ENCODE measurements around the gene ACAD9.
A peak's percentile ranks its signal among the peaks of the same experiment; 100 is the strongest.
"Not testable (repeated sequence)": the region's sequence is repeated elsewhere in the genome, so short reads cannot be mapped to it uniquely, and the experiment has no call there.

Gene ACAD9

DNA sequence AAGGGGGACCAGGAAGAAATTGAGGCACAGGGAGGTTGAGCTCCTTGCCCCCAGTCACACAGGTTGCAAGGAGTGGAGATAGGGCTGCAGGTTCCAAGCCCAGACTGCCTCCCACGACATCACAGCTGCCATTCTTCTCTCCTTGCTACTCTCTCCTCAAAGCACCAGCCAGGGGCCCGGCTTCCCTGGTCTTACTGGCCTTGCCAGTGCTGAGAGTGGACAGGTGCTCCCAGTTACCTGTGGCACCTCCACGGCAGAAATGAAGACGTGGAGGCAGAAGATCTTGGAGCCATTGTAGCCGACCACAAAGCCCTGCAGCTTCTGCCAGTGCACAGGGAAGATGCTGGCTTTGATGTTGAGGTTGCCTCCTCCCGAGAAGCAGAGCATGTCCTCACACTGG lies 17.9 kb upstream of the ACAD9 start:
- no peak for DNase-seq (ENCODE audit: low spot score)

- peak; percentile 25 for DNase-seq (ENCODE audit: low spot score)
Observed at GRCh38 chr3:128863560-128863959, 15.9 kb upstream of the ACAD9 start.

- DNase-seq (ENCODE audit: low spot score), result no peak
Observed at GRCh38 chr3:128864351-128864811, 15.0 kb upstream of the ACAD9 start.

DNA sequence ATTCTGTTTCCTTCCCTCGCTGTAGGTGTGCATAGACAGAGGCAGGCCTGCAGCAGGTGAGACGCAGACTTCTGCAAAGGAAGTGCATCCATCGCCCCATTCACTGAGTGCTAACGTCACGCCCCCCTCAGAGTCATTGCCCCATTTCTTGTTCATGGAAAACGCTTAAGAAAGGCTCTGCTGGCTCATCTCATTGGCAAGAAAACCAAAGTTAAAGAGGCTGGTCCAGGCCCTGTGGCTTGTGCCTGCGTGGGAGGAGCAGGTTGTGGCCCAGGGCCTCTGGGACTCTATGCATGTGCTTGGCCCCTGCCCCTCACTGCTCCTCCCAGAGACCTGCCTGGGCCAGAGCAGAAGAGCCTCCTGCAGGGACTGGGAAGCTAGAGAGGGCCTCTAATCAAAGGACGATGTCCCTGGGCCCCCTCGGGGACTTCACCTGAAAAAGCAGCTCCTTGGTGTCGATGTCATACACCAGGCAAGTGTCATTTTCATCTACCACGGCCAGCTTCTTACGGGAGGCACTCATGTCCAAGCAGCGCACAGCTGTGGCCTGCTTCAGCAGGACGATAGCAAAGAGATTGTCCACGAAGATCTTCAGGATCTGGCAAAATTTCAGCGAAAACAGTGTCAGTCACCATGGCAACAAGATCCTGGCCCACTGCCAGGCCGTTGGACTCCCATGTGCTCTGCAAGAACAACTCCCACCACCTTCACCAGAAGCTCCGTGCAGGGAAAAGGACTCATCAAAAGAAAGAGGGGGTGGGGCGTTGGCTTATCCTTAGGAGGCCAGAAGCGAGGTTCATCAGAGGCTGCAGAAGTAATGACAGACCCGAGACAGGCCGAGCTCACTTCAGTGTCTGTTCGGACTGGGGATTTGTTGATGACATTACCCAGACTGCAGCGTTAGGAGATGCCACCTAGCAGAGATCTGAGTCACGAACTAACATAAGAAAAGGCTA lies 14.3 kb upstream of the ACAD9 start:
- not testable (repeated sequence) for DNase-seq (ENCODE audit: low spot score)

- DNase-seq (ENCODE audit: low spot score), result no peak
Observed at GRCh38 chr3:128867200-128868125, 12.0 kb upstream of the ACAD9 start.

DNA sequence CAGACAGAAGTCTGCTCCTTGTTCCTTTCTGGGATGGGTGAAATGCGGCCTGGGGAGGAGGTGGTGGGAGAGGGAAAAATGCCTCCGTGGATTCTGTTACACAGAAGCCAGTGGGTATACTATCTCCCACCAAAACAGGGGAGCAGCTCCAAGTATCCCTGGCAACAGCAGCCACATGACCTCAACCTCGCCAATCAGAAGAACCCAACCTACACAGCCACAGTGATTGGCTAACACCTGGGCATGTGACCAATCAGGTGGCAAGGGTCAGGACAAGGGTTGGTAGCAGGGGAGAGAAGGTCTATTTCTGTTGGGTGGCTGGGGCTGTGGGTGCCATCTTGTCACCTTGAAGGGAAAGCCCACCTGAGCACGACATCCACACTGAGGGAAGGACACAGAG lies 9.1 kb upstream of the ACAD9 start:
- DNase-seq (ENCODE audit: low spot score), result no peak

DNA sequence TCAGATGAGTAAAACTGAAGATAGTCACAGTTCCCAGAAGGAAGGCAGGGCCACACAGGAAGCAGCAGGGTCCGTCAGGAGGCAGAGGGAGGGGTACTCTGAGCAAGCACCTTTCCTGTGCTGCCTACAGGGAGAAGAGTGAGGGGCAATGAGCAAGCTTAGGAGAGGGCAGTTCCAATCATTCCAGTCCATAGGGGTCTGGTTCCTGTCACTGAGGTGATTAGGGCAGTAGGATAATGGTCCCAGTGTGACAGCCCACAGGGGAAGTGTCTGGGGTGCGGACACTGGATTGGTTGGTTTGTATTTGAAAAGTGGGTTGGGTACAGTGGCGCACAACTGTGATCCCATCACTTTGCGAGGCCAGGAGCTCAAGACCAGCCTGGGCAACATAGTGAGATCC lies 7.1 kb upstream of the ACAD9 start:
- DNase-seq (ENCODE audit: low spot score), result no peak

DNA sequence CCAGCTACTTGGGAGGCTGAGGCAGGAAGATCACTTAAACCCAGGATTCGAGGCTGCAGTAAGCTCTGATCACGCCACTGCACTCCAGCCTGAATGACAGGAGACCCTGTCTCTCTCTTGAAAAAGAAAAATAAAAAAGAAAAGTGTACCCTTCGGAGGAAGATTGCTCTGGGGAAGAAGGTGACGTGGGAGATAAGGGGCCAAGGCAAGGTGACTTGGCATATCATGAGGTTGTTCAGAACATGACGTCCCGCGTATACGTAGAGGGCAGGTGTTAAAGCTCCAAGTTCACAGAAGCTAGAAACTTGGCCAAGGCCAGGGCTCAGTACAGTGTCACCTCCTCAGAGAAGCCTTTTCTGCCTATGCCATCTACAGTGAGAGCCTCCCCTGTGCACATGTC lies 6.7 kb upstream of the ACAD9 start:
- no peak for DNase-seq (ENCODE audit: low spot score)

DNA sequence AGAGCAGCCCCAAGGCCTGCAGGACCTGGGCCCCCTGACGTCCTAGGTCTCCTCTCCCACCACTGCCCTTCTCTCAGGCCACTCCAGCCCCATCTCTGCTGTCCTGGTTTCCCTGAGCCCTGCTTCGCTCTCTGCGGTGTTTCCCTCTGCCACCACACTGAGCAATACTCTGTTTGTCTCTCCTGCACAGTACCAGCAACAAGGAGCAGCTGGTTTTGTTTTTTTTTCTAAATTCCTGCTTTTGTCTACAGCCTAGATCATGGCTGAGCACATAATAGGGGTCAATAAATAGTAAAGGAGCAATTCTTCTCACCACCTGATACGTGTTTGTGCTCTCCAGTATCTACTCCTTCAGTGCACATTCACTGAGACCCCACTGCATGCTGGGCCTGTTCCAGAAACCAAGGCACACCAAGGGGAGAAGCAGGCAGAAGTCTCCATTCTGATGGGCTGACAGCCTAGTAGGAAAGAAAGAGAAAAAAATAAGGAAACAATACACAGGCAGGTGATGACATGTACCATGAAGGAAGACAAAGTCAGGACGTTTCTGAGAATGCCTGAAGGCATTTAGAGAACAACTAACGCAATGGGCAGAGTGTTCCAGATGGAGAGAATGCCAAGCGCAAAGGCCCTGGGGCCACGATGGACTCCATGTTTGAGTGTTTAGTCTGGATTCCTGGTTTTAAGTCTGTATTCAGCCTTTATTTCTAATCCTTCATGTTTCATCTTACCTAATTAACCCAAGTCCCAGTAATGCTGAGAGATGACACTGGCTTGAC lies 6.0 kb upstream of the ACAD9 start:
- no peak for DNase-seq (ENCODE audit: low spot score)

GRCh38 chr3:128874481-128875180 lies 4.8 kb upstream of the ACAD9 start:
- DNase-seq (ENCODE audit: low spot score), result no peak

DNA sequence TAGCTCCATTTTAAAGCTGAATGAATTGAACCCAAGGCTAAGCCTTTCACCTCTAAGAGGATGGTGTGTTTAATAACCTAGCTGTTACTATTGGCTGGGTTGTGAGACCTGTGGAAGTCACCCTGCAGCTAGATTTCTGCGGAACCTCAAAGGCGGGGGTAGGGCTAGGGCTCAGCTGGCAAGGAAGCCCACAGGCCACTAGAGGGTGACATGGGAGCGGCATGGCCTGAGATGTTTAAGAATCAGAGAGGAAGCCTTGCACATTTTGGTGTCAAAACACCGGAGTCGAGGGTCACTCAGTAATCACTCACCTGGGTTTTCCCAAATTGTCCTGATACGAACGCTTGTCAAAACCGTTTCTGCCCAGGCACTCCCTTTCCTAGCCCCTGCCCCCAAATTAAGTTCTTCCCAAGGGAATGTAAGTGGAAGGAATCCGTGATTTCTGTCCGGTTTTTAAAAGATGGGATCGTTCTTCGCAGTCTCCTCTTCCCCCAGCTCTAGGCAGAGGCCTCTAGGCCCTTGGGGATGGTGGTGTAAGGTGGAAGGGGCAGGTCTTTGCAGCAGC lies 3.8 kb upstream of the ACAD9 start:
- DNase-seq (ENCODE audit: low spot score), result peak; percentile 69

GRCh38 chr3:128878011-128878457 lies 1.4 kb upstream of the ACAD9 start:
- DNase-seq (ENCODE audit: low spot score), result no peak

- DNase-seq (ENCODE audit: low spot score), result no peak
Observed at GRCh38 chr3:128878556-128879124, 780 bp upstream of the ACAD9 start.

DNA sequence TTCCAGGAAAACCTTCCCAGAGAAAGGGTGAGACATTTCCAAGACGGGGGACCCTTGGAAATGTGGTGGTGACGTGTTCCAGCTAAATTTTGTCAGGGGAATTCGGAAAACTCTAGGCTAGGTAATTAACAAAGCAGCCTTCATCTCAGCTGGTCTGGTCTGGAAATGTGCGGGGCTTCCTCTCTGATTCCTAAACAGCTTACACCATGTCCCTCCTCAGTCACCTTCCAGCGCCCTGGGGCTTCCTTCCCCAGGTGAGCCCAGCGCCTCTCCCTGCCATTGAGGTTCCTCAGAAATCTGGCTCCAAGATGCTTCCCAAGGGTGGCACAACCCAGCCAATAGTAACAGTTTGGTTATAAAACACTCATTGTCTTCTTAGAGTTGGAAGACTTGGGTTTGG lies 571 bp downstream of the ACAD9 start:
- no peak for DNase-seq (ENCODE audit: low spot score)

DNA sequence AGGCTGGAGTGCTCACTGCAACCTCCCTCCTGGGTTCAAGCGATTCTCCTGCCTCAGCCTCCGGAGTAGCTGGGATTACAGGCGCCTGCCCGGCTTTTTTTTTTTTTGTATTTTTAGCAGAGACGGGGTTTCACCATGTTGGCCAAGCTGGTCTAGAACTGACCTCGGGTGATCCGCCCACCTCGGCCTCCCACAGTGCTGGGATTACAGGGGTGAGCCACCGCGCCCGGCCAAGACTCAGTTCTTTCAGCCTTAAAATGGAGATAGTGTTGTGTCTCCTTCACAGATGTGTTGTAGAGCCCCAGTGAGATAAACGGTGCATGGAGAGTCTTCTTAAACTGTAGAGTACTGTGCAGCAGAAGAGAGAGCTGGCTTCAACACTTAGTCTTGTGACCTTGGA lies 1.0 kb downstream of the ACAD9 start:
- not testable (repeated sequence) for DNase-seq (ENCODE audit: low spot score)

DNA sequence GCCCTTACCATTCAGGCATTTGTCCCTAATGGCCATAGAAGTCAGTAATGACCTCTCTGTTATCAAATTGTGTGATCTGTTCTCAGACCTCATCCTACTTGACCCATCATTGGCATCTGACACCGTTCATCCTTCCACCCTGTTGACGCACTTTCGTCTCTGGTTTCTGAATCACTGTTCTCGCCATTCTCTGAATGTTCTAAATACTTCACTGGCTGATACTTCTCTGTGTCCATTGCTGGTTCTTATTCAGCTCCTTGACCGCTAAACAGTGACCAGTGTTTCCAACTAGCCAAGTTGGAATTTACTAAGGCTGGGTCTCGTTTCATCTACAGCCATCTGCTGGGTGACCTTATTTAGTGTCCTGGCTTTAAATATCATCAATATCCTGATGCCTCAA lies 2.2 kb downstream of the ACAD9 start:
- no peak for DNase-seq (ENCODE audit: low spot score)

DNA sequence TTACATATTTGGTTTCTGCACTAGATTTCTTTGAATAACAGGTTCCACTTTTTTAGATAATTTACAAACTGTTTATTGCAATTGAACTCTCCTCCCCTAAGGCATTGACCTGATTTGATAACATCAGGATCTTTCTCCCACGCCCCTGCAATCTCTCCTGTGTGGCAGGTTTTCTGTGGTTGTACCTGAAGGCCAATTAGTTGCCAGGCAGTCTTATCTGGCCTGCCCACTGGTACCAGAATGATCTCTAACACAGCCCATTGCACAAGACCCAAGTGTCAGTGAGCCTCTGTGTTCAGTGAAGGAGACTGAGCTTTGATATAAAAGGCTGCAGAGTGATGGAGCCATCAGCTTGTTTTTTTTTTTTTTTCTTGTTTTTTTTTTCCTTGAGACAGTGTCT lies 3.3 kb downstream of the ACAD9 start:
- no peak for DNase-seq (ENCODE audit: low spot score)

DNA sequence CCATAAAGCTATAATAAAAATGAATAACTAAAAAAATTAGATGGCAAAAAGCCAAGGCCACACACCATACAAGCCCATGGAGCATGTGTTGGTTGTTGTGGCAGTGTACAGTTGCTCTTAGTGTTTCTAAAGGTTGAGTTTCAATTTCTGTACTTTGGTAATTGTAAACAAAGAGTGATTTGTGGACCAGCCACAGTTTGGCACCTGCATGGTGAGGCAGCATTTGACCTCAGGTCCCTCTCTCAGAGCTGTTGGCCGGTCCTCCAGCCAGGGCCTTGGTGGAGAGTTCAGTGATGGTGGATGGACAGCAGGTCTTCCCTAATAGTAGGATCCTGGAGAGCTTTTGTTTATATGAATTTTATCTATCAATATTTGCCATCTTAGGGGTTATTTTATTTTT lies 5.6 kb downstream of the ACAD9 start:
- DNase-seq (ENCODE audit: low spot score), result no peak

GRCh38 chr3:128889139-128889894 lies 9.9 kb downstream of the ACAD9 start:
- no peak for DNase-seq (ENCODE audit: low spot score)

Measured in iPS-NIHi11 (cell line).